HepG2 (cell line): Measurements from ENCODE around the gene HPCAL1.

Experiments used
- BRF2 ChIP-seq: sonication (generic); formaldehyde crosslinking; IDR thresholded peaks from 2 replicates; pipeline ENCODE4 v1.8.1; 2022; ENCODE audit warnings: mild to moderate bottlenecking, missing genetic modification reagents
- GABPB1 ChIP-seq: IDR thresholded peaks from 2 replicates; pipeline ENCODE4 v1.6.1; 2016; ENCODE audit warnings: mild to moderate bottlenecking, missing genetic modification reagents, moderate library complexity, missing compliant biosample characterization
- JDP2 ChIP-seq: sonication (generic); formaldehyde crosslinking; IDR thresholded peaks from 2 replicates; pipeline ENCODE4 v1.8.1; 2022; ENCODE audit warnings: missing genetic modification reagents, borderline replicate concordance
- NR2C2 ChIP-seq: sonication (generic); formaldehyde crosslinking; IDR thresholded peaks from 2 replicates; pipeline ENCODE4 v1.4.0; 2020; ENCODE audit warnings: missing genetic modification reagents, mild to moderate bottlenecking, moderate library complexity, borderline replicate concordance
- REST ChIP-seq, 2 experiments: IDR thresholded peaks; 2 replicates each; pipeline ENCODE4 v1.6.1; 2011 to 2012; ENCODE audit warnings: low read length in 2 of 2, borderline replicate concordance in 1 of 2, low read depth in 1 of 2, mild to moderate bottlenecking in 1 of 2, moderate library complexity in 1 of 2
- SATB2 ChIP-seq: sonication (generic); formaldehyde crosslinking; IDR thresholded peaks from 2 replicates; pipeline ENCODE4 v1.5.0; 2020; ENCODE audit warnings: missing genetic modification reagents
- ZFP36 ChIP-seq: fragments of 150-350 bp; IDR thresholded peaks from 2 replicates; pipeline ENCODE4 v1.6.1; 2018; ENCODE audit warnings: borderline replicate concordance, low read length, low read depth; ENCODE audit not compliant: partially characterized antibody
- ZNF282 ChIP-seq: fragments of 450-650 bp; IDR thresholded peaks from 2 replicates; pipeline ENCODE4 v1.6.1; 2018; ENCODE audit not compliant: partially characterized antibody

GRCh38 chr2:10337449-10338269 is 35.0 kb downstream of the HPCAL1 start:
- no peak for TF ChIP-seq REST (IDR thresholded peaks at IDR 0.05; ENCODE audit: borderline replicate concordance in 1 of 2, low read depth in 1 of 2, low read length in 2 of 2)
- TF ChIP-seq SATB2 (CRISPR knock-in tag): no peak
- no peak for TF ChIP-seq GABPB1
- no peak for TF ChIP-seq ZFP36
- TF ChIP-seq BRF2: no peak
- TF ChIP-seq NR2C2 (CRISPR knock-in tag): no peak
- no peak for TF ChIP-seq JDP2 (CRISPR knock-in tag)
- no peak for TF ChIP-seq ZNF282
